Panc1 (cell line): ENCODE measurements around the gene MKLN1.

Experiments used
- CTCF ChIP-seq: fragments of 450-650 bp; IDR thresholded peaks from 2 replicates; pipeline ENCODE4 v1.5.1; 2017; ENCODE audit warnings: mild to moderate bottlenecking
- POLR2AphosphoS5 ChIP-seq: IDR thresholded peaks from 2 replicates; pipeline ENCODE4 v1.6.1; 2012; ENCODE audit warnings: mild to moderate bottlenecking, low read depth, low read length, moderate library complexity
- SIN3A ChIP-seq: IDR thresholded peaks from 2 replicates; pipeline ENCODE4 v1.6.1; 2012; ENCODE audit warnings: low read depth, mild to moderate bottlenecking, low read length, moderate library complexity, borderline replicate concordance; ENCODE audit not compliant: insufficient read depth

- no peak for TF ChIP-seq CTCF
- TF ChIP-seq POLR2AphosphoS5: no peak
- no peak for TF ChIP-seq SIN3A
Observed at GRCh38 chr7:131383417-131384285, 56.0 kb downstream of the MKLN1 start.
